Erythroblast (primary cell): ENCODE results near the gene OR2T34.

ENCODE experiments used
- GATA1 ChIP-seq: IDR thresholded peaks from 2 replicates; pipeline ENCODE4 v1.6.1; 2011; ENCODE audit warnings: low read depth, mild to moderate bottlenecking, control low read depth, low read length, moderate library complexity
- POLR2A ChIP-seq: IDR thresholded peaks from 2 replicates; pipeline ENCODE4 v1.6.1; 2011; ENCODE audit warnings: mild to moderate bottlenecking, low read length

GRCh38 chr1:248576260-248576980, 1.9 kb upstream of the OR2T34 start:
- no peak for TF ChIP-seq POLR2A
- TF ChIP-seq GATA1: no peak
